ENCODE data around the gene DEGS2. TPM values are rescaled to one million over a fixed set of nuclear protein-coding genes. Genes with fewer than 3 reads are reported as not detected.

Gene DEGS2
- total RNA-seq, 1 donor from 2014 or later = 0.34 TPM

- H3K4me3 Mint-ChIP-seq (ENCODE audit: unreplicated experiment) = no peak overlapping the region
- no peak overlapping the region for H3K27ac Mint-ChIP-seq (ENCODE audit: unreplicated experiment)
- peaks cover 10% of the 10 kb centered on the region for H3K9me3 Mint-ChIP-seq (ENCODE audit: unreplicated experiment)
- peak; percentile 19 for TF ChIP-seq CTCF (IDR thresholded peaks at IDR 0.05; ENCODE audit: partially characterized antibody, unreplicated experiment)
- H3K27me3 Mint-ChIP-seq (ENCODE audit: unreplicated experiment) = peaks cover 16% of the 10 kb centered on the region
- H3K4me1 Mint-ChIP-seq (ENCODE audit: low read depth, unreplicated experiment) = peaks cover 5% of the 10 kb centered on the region
- H3K36me3 Mint-ChIP-seq (ENCODE audit: unreplicated experiment) = no peaks in the 10 kb centered on the region
- peak; percentile 53 for DNase-seq
Observed at GRCh38 chr14:100140452-100141078, 18.9 kb downstream of the DEGS2 start.

- Mint-ChIP-seq H3K4me1 (ENCODE audit: low read depth, unreplicated experiment) (peaks cover 5% of the 10 kb centered on the region), H3K9me3 (ENCODE audit: unreplicated experiment) (peaks cover 12% of the 10 kb centered on the region), H3K27me3 (ENCODE audit: unreplicated experiment) (peaks cover 19% of the 10 kb centered on the region), H3K4me3 (ENCODE audit: unreplicated experiment) (no peak overlapping the region), H3K27ac (ENCODE audit: unreplicated experiment) (no peak overlapping the region), H3K36me3 (ENCODE audit: unreplicated experiment) (no peaks in the 10 kb centered on the region)
- no peak for TF ChIP-seq CTCF (IDR thresholded peaks at IDR 0.05; ENCODE audit: partially characterized antibody, unreplicated experiment)
- DNase-seq = no peak
Observed at GRCh38 chr14:100138955-100139354, 20.5 kb downstream of the DEGS2 start.

DNA sequence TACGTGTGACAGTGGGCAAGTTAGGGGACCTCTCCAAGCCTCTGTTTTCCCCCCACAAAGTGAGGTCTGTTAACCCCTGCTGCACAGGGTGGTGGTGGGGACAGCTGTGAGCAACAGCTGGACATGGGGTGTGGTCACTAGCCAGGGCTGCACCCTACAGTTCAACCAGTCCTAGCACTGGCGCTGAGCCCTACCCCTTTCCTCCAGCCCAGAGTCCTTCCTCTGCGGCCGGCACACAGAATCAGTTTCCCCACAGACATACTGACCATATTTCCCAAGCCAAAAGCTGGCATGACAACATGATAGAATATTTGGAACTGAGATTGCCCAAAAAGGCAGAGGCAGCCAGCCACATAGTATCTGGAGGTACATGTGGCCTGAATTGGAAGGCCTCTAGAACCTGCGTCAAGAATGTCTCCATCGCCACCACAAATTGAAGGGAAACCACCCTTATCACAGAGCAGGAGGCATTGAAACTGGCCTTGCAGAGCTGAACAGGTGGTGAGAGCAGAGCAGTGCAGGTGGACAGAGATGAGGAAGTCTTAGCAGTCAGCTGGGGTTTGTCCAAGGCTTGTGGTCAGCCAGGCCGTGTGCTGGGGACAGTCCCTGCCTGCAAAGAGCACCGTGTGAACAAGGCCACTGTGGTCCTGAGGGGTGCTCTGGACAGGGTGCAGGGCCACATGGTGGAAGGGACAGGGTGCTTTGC, 21.2 kb downstream of the DEGS2 start:
- Mint-ChIP-seq H3K4me3 (ENCODE audit: unreplicated experiment) (no peak overlapping the region), H3K27ac (ENCODE audit: unreplicated experiment) (no peak overlapping the region), H3K27me3 (ENCODE audit: unreplicated experiment) (peaks cover 20% of the 10 kb centered on the region), H3K9me3 (ENCODE audit: unreplicated experiment) (peaks cover 14% of the 10 kb centered on the region), H3K4me1 (ENCODE audit: low read depth, unreplicated experiment) (peaks cover 5% of the 10 kb centered on the region), H3K36me3 (ENCODE audit: unreplicated experiment) (no peaks in the 10 kb centered on the region)
- no peak for DNase-seq
- TF ChIP-seq CTCF (IDR thresholded peaks at IDR 0.05; ENCODE audit: partially characterized antibody, unreplicated experiment) = no peak

- peaks cover 5% of the 10 kb centered on the region for H3K4me1 Mint-ChIP-seq (ENCODE audit: low read depth, unreplicated experiment)
- H3K36me3 Mint-ChIP-seq (ENCODE audit: unreplicated experiment) = no peaks in the 10 kb centered on the region
- H3K27me3 Mint-ChIP-seq (ENCODE audit: unreplicated experiment) = peaks cover 18% of the 10 kb centered on the region
- H3K4me3 Mint-ChIP-seq (ENCODE audit: unreplicated experiment) = no peak overlapping the region
- TF ChIP-seq CTCF (IDR thresholded peaks at IDR 0.05; ENCODE audit: partially characterized antibody, unreplicated experiment) = no peak
- peaks cover 14% of the 10 kb centered on the region for H3K9me3 Mint-ChIP-seq (ENCODE audit: unreplicated experiment)
- no peak for DNase-seq
- no peak overlapping the region for H3K27ac Mint-ChIP-seq (ENCODE audit: unreplicated experiment)
Observed at GRCh38 chr14:100137173-100137572, 22.3 kb downstream of the DEGS2 start.

- Mint-ChIP-seq H3K4me1 (ENCODE audit: low read depth, unreplicated experiment) (peaks cover 5% of the 10 kb centered on the region), H3K36me3 (ENCODE audit: unreplicated experiment) (no peaks in the 10 kb centered on the region), H3K9me3 (ENCODE audit: unreplicated experiment) (peaks cover 17% of the 10 kb centered on the region), H3K27me3 (ENCODE audit: unreplicated experiment) (peaks cover 18% of the 10 kb centered on the region), H3K27ac (ENCODE audit: unreplicated experiment) (no peak overlapping the region), H3K4me3 (ENCODE audit: unreplicated experiment) (no peak overlapping the region)
- TF ChIP-seq CTCF (IDR thresholded peaks at IDR 0.05; ENCODE audit: partially characterized antibody, unreplicated experiment) = no peak
- DNase-seq = no peak
Observed at GRCh38 chr14:100135784-100136183, 23.7 kb downstream of the DEGS2 start.
